Smooth muscle cell of trachea (primary cell): ENCODE measurements around the gene ZCCHC2. TPM values are rescaled to one million over a fixed set of nuclear protein-coding genes. Genes with fewer than 3 reads are reported as not detected.

Source experiments
- total RNA-seq: library from RNA; depleted of rRNA; stranded (reverse); fragments of >200 nt; gene quantifications from 2 replicates; pipeline ENCODE4 v1.2.1, GENCODE V29; 2014

The ZCCHC2 gene
- 5.8 and 9.6 TPM in 2 replicates for total RNA-seq

GRCh38 chr18:62522504-62523254, at the start of gene ZCCHC2:
ZCCHC2 (plus strand) TSS chr18:62523025; CDS start chr18:62523425, 400 bp downstream.

Other genes starting within 250 kb of the ZCCHC2 start
- gene TNFRSF11A, start 197.7 kb upstream of the ZCCHC2 start, total RNA-seq: 0.66 and 0.73 TPM in 2 replicates
- gene PHLPP1, start 192.5 kb downstream of the ZCCHC2 start, total RNA-seq: 4.2 and 5.0 TPM in 2 replicates